GM12878 (cell line): ENCODE data around the gene STXBP3.

Experiments used
- BRCA1 ChIP-seq: IDR thresholded peaks from 2 replicates; pipeline ENCODE4 v1.6.1; 2011; ENCODE audit warnings: low read depth, low read length, improper control_type of control experiment
- EGR1 ChIP-seq, 2 experiments: IDR thresholded peaks; 1 replicate in 1 of 2; 2 replicates in 1 of 2; pipeline ENCODE4 v1.6.1; 2011 to 2012; ENCODE audit warnings: low read depth in 2 of 2, low read length in 2 of 2, borderline replicate concordance in 1 of 2, mild to moderate bottlenecking in 1 of 2, moderate library complexity in 1 of 2
- EP300 ChIP-seq, 2 experiments: fragments of 150-350 bp in 1 of 2; IDR thresholded peaks; 2 replicates each; pipeline ENCODE4 v1.6.1; 2011 to 2012; ENCODE audit warnings: low read depth in 2 of 2, low read length in 2 of 2, borderline replicate concordance in 1 of 2, improper control_type of control experiment in 1 of 2, inconsistent platforms in 1 of 2; ENCODE audit not compliant: control insufficient read depth in 1 of 2
- ESRRA ChIP-seq: IDR thresholded peaks from 2 replicates; pipeline ENCODE4 v1.6.1; 2012; ENCODE audit warnings: mild to moderate bottlenecking, low read length, improper control_type of control experiment
- EZH2 ChIP-seq: IDR thresholded peaks from 2 replicates; pipeline ENCODE4 v1.6.1; 2012; ENCODE audit warnings: low read depth, mild to moderate bottlenecking, control low read depth, inconsistent platforms, low read length, borderline replicate concordance; ENCODE audit not compliant: control insufficient read depth
- NBN ChIP-seq: fragments of 450-650 bp; IDR thresholded peaks from 2 replicates; pipeline ENCODE4 v1.6.1; 2016
- POLR2A ChIP-seq: IDR thresholded peaks from 2 replicates; pipeline ENCODE4 v1.6.1; 2011; ENCODE audit warnings: low read depth, mild to moderate bottlenecking, low read length
- SIX5 ChIP-seq: IDR thresholded peaks from 2 replicates; pipeline ENCODE4 v1.6.1; 2011; ENCODE audit warnings: mild to moderate bottlenecking, low read depth, low read length, moderate library complexity; ENCODE audit not compliant: severe bottlenecking
- SPI1 ChIP-seq: IDR thresholded peaks from 2 replicates; pipeline ENCODE4 v1.6.1; 2011; ENCODE audit warnings: low read depth, mild to moderate bottlenecking, low read length, moderate library complexity, borderline replicate concordance; ENCODE audit not compliant: insufficient read depth
- TF ChIP-seq, protein P1 (sequence below): fragments of 450-650 bp; IDR thresholded peaks from 2 replicates; pipeline ENCODE4 v1.6.1; 2017; ENCODE audit warnings: mild to moderate bottlenecking, moderate library complexity

DNA sequence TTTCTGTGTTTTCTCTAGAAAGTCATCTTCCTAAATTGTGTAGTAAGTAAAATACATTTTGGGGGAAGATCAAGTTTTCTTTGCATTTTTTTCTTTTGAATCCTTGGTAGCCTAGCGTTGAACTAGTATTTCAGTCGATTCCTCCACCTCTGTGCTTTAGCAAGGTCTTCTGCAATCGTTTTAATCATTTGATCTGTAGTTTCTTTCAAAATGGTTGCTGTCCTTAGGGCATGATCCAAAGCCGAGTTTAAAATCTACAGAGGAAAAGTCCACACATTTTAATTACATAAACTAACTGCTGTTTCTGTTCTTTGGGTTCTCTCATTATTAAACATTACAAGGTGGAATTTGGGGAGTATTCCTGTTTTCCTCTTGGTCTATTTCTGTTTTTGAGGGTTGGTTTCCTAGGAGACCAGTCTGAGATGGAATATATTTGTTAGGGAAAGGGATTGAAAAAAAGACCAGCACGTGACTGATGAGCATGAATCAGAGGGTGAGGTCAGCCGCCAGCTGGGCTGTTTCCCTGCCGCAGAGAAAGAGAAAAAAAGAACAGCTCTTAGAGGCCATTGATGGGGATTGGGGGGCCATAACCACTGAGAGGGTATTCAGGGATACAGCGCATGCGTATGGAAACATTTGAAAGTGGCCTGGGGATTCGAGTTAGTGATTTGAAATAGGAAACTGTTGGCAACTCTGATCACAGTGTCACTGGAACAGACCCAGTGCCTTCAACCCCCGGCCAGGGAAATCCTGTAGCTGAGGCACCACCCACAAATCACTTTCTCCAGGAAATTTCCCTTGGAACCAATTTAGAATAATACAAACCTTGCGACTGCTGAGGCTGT, 69.8 kb downstream of the STXBP3 start:
- TF ChIP-seq EGR1 (IDR thresholded peaks at IDR 0.05; ENCODE audit: borderline replicate concordance in 1 of 2, low read depth in 2 of 2, low read length in 2 of 2) (no peak), EZH2 (no peak), ESRRA (no peak), BRCA1 (no peak), SIX5 (no peak), SPI1 (no peak), NBN (no peak), POLR2A (no peak), EP300 (IDR thresholded peaks at IDR 0.05; ENCODE audit: borderline replicate concordance in 1 of 2, control insufficient read depth in 1 of 2, low read depth in 2 of 2, low read length in 2 of 2) (no peak)
- TF ChIP-seq, protein P1, sequence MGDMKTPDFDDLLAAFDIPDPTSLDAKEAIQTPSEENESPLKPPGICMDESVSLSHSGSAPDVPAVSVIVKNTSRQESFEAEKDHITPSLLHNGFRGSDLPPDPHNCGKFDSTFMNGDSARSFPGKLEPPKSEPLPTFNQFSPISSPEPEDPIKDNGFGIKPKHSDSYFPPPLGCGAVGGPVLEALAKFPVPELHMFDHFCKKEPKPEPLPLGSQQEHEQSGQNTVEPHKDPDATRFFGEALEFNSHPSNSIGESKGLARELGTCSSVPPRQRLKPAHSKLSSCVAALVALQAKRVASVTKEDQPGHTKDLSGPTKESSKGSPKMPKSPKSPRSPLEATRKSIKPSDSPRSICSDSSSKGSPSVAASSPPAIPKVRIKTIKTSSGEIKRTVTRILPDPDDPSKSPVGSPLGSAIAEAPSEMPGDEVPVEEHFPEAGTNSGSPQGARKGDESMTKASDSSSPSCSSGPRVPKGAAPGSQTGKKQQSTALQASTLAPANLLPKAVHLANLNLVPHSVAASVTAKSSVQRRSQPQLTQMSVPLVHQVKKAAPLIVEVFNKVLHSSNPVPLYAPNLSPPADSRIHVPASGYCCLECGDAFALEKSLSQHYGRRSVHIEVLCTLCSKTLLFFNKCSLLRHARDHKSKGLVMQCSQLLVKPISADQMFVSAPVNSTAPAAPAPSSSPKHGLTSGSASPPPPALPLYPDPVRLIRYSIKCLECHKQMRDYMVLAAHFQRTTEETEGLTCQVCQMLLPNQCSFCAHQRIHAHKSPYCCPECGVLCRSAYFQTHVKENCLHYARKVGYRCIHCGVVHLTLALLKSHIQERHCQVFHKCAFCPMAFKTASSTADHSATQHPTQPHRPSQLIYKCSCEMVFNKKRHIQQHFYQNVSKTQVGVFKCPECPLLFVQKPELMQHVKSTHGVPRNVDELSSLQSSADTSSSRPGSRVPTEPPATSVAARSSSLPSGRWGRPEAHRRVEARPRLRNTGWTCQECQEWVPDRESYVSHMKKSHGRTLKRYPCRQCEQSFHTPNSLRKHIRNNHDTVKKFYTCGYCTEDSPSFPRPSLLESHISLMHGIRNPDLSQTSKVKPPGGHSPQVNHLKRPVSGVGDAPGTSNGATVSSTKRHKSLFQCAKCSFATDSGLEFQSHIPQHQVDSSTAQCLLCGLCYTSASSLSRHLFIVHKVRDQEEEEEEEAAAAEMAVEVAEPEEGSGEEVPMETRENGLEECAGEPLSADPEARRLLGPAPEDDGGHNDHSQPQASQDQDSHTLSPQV, result no peak
